ENCODE results near the gene SYNE2.
"Not testable (repeated sequence)": the region's sequence is repeated elsewhere in the genome, so short reads cannot be mapped to it uniquely, and the experiment has no call there.

Gene SYNE2

DNA sequence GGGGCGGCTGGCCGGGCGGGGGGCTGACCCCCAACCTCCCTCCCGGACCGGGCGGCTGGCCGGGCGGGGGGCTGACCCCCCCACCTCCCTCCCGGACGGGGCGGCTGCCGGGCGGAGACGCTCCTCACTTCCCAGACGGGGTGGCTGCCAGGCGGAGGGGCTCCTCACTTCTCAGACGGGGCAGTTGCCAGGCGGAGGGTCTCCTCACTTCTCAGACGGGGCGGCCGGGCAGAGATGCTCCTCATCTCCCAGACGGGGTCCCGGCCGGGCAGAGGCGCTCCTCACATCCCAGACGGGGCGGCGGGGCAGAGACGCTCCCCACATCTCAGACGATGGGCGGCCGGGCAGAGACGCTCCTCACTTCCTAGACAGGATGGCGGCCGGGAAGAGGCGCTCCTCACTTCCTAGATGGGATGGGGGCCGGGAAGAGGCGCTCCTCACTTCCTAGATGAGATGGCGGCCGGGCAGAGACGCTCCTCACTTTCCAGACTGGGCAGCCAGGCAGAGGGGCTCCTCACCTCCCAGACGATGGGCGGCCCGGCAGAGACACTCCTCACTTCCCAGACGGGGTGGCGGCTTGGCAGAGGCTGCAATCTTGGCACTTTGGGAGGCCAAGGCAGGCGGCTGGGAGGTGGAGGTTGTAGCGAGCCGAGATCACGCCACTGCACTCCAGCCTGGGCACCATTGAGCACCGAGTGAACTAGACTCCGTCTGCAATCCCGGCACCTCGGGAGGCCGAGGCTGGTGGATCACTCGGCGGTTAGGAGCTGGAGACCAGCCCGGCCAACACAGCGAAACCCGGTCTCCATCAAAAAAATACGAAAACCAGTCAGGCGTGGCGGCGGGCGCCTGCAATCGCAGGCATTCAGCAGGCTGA, 185.3 kb downstream of the SYNE2 start:
- not testable (repeated sequence) for DNase-seq

GRCh38 chr14:64038841-64039542, 186.2 kb downstream of the SYNE2 start:
- DNase-seq, result no peak

- DNase-seq, result no peak
Observed at GRCh38 chr14:64040044-64040443, 187.2 kb downstream of the SYNE2 start.

- not testable (repeated sequence) for DNase-seq
Observed at GRCh38 chr14:64043296-64043695, 190.5 kb downstream of the SYNE2 start.

DNA sequence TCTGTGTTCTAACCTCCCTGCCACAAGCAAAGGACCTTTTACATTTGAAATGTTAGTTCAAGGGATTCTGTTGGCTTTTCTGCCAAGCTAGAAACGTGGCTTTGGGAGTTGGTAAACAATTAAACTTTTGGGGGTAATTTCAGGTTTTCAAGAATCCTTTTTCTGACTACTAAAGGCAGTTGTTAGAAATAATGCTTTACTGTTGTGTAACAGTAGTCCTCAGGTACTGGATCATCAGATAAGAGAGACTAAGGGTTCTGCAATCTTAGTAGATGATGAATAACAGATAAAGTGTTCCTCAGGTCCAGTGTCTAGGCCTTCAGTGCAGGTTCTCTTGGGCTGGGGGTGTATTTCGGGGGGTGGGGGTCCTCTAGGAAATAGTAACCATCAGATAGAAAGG, 192.3 kb downstream of the SYNE2 start:
- DNase-seq, result no peak

- DNase-seq, result no peak
Observed at GRCh38 chr14:64049616-64050381, 197.0 kb downstream of the SYNE2 start.

DNA sequence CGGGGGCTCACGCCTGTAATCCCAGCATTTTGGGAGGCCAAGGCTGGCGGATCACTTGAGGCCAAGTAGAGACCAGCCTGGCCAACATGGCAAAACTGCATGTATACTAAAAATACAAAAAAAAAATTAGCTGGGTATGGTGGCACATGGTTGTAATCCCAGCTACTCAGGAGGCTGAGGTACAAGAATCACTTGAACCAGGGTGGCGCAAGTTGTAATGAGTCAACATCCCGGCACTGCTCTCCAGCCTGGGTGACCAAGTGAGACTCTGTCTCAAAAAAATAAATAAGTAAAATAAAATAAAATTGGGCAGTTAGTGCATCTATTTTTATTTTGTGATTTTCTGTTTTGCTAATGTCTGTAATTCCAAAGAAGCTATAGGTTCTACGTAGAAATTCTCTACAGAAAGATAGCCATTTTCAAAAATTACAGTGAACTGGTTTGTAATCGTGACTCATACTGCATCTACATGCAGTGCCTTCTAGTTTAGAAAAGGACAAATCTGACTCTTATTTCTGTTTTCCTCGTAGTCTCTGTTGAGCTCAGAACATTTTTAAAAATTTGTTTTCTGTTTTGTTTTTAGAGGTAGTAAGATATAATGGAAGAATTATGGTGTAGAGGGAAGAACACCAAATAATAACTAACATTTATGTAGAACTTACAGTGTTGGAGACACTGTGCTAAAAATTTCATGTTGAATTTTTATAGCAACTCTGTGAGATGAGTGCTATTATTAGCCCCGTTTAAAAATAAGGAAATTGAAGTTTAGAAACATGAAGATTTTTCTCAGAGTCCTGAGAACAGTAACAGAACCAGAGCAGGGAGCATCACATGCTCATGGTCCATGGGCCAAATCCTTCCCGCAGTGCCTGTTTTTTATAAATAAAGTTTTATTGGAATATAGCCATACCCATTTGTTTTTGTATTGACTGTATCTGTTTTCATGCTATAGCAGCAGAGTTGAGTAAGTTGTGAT, 201.2 kb downstream of the SYNE2 start:
- DNase-seq, result no peak

- no peak for DNase-seq
Observed at GRCh38 chr14:64059454-64060198, 206.8 kb downstream of the SYNE2 start.

GRCh38 chr14:64060199-64060545, 207.4 kb downstream of the SYNE2 start:
- no peak for DNase-seq

GRCh38 chr14:64060648-64061096, 207.9 kb downstream of the SYNE2 start:
- DNase-seq, result no peak

DNA sequence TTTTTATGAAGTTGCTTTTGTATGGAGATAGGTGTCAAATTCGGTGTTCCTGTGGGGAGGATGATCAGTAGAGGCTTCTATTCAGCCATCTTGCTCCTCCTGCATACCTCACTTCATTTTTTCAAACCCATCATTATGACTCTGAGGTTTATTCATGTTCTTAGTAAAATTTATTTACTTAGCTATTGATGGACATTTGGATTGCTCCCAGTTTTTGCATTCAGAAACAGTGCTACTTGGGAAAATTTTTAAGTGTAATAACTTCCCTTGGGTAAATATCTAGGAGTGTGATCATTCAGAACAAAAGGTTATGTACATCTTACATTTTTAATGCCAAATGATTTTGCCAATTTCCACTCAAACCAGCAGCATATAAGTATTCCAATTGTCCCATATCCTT, 208.3 kb downstream of the SYNE2 start:
- DNase-seq, result no peak

- DNase-seq, result no peak
Observed at GRCh38 chr14:64061706-64062105, 208.9 kb downstream of the SYNE2 start.

DNA sequence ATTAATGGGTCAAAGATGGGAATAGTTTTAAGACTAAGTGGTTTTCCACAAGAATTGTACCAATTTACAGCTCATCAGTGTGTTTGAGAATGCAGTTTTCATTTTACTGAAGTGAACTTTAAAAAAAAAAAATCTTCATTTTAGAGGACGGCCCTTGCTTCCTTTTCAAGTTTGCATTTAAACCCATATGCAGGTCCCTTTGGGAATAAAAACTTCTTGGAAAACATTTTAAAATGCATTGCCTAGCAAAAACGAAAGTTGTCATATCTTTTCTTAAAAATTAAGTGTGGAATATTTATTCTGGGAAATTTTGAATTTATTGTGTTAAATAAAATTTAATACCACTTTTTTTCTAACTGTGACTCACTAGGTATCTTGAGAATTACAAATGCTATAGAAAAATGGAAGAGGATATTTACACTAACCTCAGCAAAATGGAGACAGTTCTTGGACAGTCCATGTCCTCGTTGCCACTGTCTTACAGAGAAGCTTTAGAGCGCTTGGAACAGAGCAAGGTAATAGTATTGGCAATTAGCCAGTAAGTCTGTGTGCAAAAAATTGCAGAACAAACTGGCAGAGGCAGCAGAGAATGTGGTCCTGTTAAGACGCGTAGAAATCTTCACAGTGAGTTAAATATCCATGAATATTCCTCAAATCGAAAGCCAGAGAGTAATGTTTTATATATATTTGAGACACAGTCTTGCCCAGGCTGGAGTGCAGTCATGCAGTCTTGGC, 209.7 kb downstream of the SYNE2 start:
- DNase-seq, result no peak

GRCh38 chr14:64064447-64064846, 211.6 kb downstream of the SYNE2 start:
- DNase-seq, result no peak

DNA sequence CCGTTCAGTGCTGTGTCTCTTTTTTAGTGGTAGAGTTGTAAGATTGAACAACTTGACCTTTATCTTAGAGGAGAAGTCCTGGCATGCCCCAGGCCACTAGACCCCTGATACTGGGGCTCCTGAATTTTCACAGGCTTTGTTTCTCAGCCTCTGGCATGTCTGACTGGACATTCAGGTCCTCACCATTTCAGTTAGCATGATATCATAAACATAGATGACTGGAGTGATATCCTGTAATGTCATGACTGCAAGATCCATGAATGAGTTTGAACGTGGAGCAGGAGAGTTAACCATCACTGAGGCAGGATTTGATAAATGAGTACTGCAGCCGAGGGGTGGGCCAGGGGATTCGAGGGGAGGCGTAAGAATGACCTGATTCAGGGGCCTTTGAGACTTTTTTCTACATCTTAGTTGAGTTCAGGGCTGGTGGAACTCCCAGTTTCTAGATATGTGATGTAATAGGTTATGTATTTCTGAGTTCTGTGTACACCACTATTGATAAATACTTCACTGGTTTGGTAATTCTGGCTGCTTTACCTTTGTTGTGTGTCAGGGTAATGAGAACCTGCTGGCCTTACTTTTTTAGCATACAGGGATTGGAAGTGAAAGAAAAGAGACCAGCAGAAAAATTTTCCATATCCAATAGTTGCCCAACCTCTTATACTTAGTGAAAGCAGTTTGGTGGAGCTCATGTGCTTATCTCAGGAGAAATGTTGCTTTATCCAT, 217.0 kb downstream of the SYNE2 start:
- no peak for DNase-seq

- DNase-seq, result no peak
Observed at GRCh38 chr14:64074961-64075612, 222.3 kb downstream of the SYNE2 start.

- no peak for DNase-seq
Observed at GRCh38 chr14:64075613-64076005, 222.8 kb downstream of the SYNE2 start.

GRCh38 chr14:64080452-64080851, 227.6 kb downstream of the SYNE2 start:
- no peak for DNase-seq

GRCh38 chr14:64081174-64081746, 228.5 kb downstream of the SYNE2 start:
- no peak for DNase-seq
